Psoas muscle (tissue), 8 donors: Measurements from ENCODE around the gene SOX11. TPM values are rescaled to one million over a fixed set of nuclear protein-coding genes. Genes with fewer than 3 reads are reported as not detected.

Experiments used
- ATAC-seq, 4 donors: fragments of 200-7000 bp; cut with Tn5 transposase; one replicate each; pipeline ENCODE4 v1.9.1; 2020; ENCODE audit warnings: moderate library complexity in 3 of 4, mild to moderate bottlenecking in 2 of 4
- DNase-seq, 2 donors: peaks; one replicate each; pipeline ENCODE4 v3.0.0-alpha.2; 2020
- H3K27ac ChIP-seq: fragments of 200-600 bp; one replicate; pipeline ENCODE4 v1.8.0; 2022
- H3K27me3 ChIP-seq, 3 donors: fragments of 200-600 bp in 1 of 3; one replicate each; pipeline versions ENCODE4 v1.6.1 to v1.8.0; 2013 to 2022; ENCODE audit warnings: low read length in 2 of 3, mild to moderate bottlenecking in 2 of 3, moderate library complexity in 1 of 3; ENCODE audit not compliant: insufficient read depth in 3 of 3
- H3K36me3 ChIP-seq, 2 donors: fragments of 200-600 bp in 1 of 2; one replicate each; pipeline versions ENCODE4 v1.6.1 to v1.8.0; 2013 to 2022; ENCODE audit warnings: low read depth in 1 of 2, mild to moderate bottlenecking in 1 of 2, moderate library complexity in 1 of 2; ENCODE audit not compliant: insufficient read depth in 1 of 2
- H3K4me1 ChIP-seq: fragments of 200-600 bp; one replicate; pipeline ENCODE4 v1.8.0; 2022
- H3K4me3 ChIP-seq: fragments of 200-600 bp; one replicate; pipeline ENCODE4 v1.8.0; 2022; ENCODE audit warnings: mild to moderate bottlenecking
- H3K9me3 ChIP-seq: fragments of 200-600 bp; one replicate; pipeline ENCODE4 v1.8.0; 2022
- WGBS, 3 donors: extraction: QIAGEN DNeasy Blood & Tissue Kit; methylation state at CpG; one replicate each; pipeline versions ENCODE4 v1.1.6 to v1.1.7; 2013; 5-methylcytosine and 5-hydroxymethylcytosine counted together
- intact Hi-C, 2 donors: fragments of 100-400 bp; cut with DNase I; formaldehyde crosslinking; loops; one replicate each; pipeline versions ENCODE4 v1.11.0 to v1.14.2; 2022
- polyA plus RNA-seq, 3 donors: library from polyadenylated mRNA; stranded (reverse); fragments of 200-250 nt; gene quantifications; one replicate each; pipeline ENCODE4 v1.2.3, GENCODE V29; 2013
- total RNA-seq, 4 donors: library from RNA; stranded (reverse); fragmentation: NEBNext Ultra II Directional in 2 of 4; extraction: Animal tissue kit (Norgen Biotek cat#: 25700) in 2 of 4; gene quantifications; one replicate each; pipeline versions ENCODE4 v1.2.1 to v1.2.4, GENCODE V29; 2021 to 2023
- TF ChIP-seq, protein P1 (sequence below): fragments of 200-600 bp; IDR thresholded peaks from one replicate; pipeline ENCODE4 v1.8.0; 2022; ENCODE audit warnings: antibody characterized with exemption
- donor health status: healthy with polysubstance abuse.
- donor health status: DM: no; HTN: no; CAD: no; lungs with moderate emphysema.
- donor health status: Bipolar disorder and iron deficiency.
- donor health status: healthy.
- donor health status: DM: yes; HTN: yes; CAD: no.
- donor health status: DM: no; HTN: no; CAD: no.
- donor health status: DM: no; HTN: no; CAD: no.
- donor health status: DM: yes; HTN: yes; CAD: no.

Gene SOX11
- total and polyA plus RNA-seq, 7 donors = 0.01 to 0.43 (median 0.05) TPM; not detected in 1

DNA sequence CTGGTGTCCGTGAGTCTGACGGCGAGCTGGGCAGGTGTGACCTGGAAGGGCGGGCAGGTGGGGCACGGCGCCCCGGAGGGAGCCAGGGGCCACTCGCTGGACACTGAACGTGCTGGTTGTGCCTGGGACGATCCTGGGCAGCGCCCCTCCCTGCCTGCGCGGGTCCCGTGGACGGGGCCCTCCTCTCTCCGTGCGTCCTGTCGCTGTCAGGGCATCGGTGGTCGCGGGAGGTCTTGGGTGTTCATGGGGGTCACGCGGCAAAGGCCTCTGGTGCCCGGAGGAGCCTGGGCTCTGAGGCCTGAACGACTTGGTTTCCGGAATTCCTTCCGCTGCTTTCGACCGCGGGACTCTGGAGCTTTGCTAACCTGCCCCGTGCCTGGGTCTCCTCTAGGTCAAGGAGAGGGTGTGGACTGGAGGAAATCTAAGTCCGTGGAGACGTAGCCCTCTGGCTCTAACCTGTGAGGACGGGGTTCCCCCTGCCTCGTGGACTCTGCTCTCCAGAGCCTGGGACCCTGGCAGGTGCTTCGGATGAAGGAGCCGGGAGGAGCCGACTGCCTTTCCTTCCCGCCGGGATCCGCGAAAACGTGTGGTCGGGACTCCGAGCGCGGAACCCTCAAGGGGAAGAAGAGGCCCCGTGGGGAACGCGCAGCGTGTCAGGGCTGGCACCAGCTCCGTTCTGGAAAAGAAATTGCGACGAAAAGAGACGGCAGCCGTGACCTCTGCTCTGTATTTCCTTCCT, 14.7 kb downstream of the SOX11 start:
- Histone ChIP-seq H3K27ac (no peak overlapping the region), H3K4me3 (no peak overlapping the region), H3K27me3 (peaks cover 0 to 28% (median 0%) of the 10 kb centered on the region in 3 donors), H3K9me3 (no peaks in the 10 kb centered on the region), H3K36me3 (no peaks in the 10 kb centered on the region), H3K4me1 (no peaks in the 10 kb centered on the region)
- TF ChIP-seq, protein P1, sequence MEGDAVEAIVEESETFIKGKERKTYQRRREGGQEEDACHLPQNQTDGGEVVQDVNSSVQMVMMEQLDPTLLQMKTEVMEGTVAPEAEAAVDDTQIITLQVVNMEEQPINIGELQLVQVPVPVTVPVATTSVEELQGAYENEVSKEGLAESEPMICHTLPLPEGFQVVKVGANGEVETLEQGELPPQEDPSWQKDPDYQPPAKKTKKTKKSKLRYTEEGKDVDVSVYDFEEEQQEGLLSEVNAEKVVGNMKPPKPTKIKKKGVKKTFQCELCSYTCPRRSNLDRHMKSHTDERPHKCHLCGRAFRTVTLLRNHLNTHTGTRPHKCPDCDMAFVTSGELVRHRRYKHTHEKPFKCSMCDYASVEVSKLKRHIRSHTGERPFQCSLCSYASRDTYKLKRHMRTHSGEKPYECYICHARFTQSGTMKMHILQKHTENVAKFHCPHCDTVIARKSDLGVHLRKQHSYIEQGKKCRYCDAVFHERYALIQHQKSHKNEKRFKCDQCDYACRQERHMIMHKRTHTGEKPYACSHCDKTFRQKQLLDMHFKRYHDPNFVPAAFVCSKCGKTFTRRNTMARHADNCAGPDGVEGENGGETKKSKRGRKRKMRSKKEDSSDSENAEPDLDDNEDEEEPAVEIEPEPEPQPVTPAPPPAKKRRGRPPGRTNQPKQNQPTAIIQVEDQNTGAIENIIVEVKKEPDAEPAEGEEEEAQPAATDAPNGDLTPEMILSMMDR = no peak
- DNase-seq = no peak
- WGBS, 3 donors = 80 to 88% (median 86%) methylated on average over 41 to 56 of the region's 56 CpGs
- no peak for ATAC-seq
- intact Hi-C loops = no loop called here

DNA sequence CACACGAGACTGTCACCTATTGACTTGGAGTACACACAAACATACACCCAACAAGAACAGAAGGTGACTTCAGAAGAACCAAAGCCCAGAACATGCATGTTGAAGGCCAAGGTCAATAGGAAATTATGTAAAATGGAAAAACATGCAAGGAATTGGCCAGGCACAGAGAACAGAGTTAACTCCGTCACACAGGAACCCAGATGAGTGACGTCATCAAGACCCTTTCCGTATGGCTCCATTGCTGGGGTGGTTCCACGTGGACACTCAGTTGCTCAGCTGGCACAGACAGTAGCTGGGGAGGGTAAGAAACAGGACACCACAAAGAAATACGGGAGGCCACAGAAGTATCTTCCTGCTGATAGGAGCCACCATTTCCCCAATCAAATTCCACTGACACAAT, 18.4 kb downstream of the SOX11 start:
- Histone ChIP-seq H3K9me3 (no peaks in the 10 kb centered on the region), H3K27ac (no peak overlapping the region), H3K36me3 (no peaks in the 10 kb centered on the region), H3K4me3 (no peak overlapping the region), H3K4me1 (no peaks in the 10 kb centered on the region), H3K27me3 (peaks cover 0 to 5% (median 0%) of the 10 kb centered on the region in 3 donors)
- 43 to 67% (median 57%) methylated on average over 6 of the region's 6 CpGs for WGBS, 3 donors
- TF ChIP-seq, protein P1 = no peak
- no peak for DNase-seq
- intact Hi-C loops = no loop called here
- ATAC-seq = no peak

DNA sequence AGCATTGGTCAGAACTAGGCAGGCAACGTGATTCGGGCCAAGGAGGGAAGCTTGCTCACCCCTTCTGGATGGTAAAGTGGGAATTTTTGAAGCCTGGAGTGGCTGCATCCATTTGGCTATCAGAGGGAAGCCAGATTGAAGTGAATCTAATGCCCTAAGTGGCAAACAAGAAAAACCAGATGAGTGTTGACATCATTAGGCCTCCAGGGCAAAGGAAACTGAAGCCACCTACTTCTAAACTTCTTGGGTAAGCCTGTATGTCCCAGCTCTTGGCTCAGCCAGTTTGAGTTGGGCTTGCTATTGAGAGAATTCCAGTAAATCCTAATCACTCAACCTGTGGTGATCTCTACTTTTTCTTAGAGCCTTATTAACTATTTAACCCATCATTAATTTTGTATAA, 20.9 kb downstream of the SOX11 start:
- intact Hi-C loops = no loop called here
- ATAC-seq (no peak), DNase-seq (no peak)
- 71 to 90% (median 79%) methylated on average over 2 of the region's 2 CpGs for WGBS, 3 donors
- peaks cover 0 to 6% (median 0%) of the 10 kb centered on the region in 3 donors for H3K27me3 ChIP-seq
- TF ChIP-seq, protein P1 = no peak
- no peaks in the 10 kb centered on the region for H3K36me3 ChIP-seq
- H3K4me3 ChIP-seq = no peak overlapping the region
- H3K27ac ChIP-seq = no peak overlapping the region
- H3K9me3 ChIP-seq = no peaks in the 10 kb centered on the region
- H3K4me1 ChIP-seq = no peaks in the 10 kb centered on the region

DNA sequence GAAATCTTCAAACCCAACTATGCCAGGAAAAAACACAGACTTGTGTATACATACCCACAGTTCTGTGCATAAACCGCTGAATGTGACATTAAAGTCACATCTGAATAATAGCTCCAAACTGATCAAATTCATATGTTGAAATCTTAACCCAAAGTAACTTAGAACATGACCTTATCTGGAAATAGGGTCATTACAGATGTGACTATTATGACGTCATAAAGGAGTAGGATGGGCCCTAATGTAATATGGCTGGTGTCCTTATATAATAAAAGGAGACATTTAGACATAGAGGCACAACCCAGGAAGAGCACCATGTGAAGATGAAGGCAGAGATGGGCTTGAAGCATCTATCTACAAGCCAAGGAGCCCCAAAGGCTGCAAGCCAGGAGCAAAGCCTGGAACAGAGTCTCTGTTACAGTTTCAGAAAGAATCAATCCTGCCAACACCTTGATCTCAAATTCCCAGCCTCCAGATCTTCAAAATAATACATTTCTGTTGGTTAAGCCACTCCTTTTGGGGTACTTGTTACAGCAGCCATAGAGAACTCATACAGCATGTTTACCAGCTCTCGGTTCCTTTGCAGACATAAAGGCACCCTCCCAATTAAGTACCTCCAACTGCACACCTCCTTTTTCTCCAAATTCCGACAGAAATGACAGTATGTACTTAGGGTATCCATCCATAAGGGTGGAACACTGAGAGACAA, 27.6 kb downstream of the SOX11 start:
- Histone ChIP-seq H3K27me3 (peaks cover 0 to 9% (median 3%) of the 10 kb centered on the region in 3 donors), H3K27ac (no peak overlapping the region), H3K36me3 (no peaks in the 10 kb centered on the region), H3K9me3 (no peaks in the 10 kb centered on the region), H3K4me3 (no peak overlapping the region), H3K4me1 (no peaks in the 10 kb centered on the region)
- intact Hi-C loops = no loop called here
- TF ChIP-seq, protein P1 = no peak
- no peak for DNase-seq
- 72 to 84% (median 83%) methylated on average over 4 of the region's 4 CpGs for WGBS, 3 donors
- no peak for ATAC-seq
